ENCODE data around the gene ADAMTSL3. TPM values are rescaled to one million over a fixed set of nuclear protein-coding genes. Genes with fewer than 3 reads are reported as not detected.

Gene ADAMTSL3
- total RNA-seq, 4 donors from 2014 or later: 16.6 to 30.0 (median 21.8) TPM

GRCh38 chr15:83652626-83653204 is 1.2 kb upstream of the ADAMTSL3 start:
- Histone ChIP-seq H3K4me1 (peaks cover 20 to 53% (median 43%) of the 10 kb centered on the region in 4 donors), H3K27ac (replicated peaks in 1 of 4) (peak overlapping the region; percentile 75 to 88 (median 78)), H3K4me3 (no peak overlapping the region), H3K9me3 (no peaks in the 10 kb centered on the region), H3K36me3 (peaks cover 0 to 6% (median 0%) of the 10 kb centered on the region in 4 donors), H3K27me3 (peaks cover 0 to 21% (median 0%) of the 10 kb centered on the region in 4 donors)
- 81% methylated on average over 5 of the region's 5 CpGs for WGBS
- intact Hi-C loops (cut with DNase I): loop anchor here (10.0 kb wide), 1 partner anchor 92 kb away; no protein-coding TSS in a partner anchor
- peak; percentile 82 for DNase-seq (ENCODE audit: extremely low spot score)
- TF ChIP-seq EP300 (IDR thresholded peaks at IDR 0.05) (no peak), CTCF (IDR thresholded peaks at IDR 0.05) (no peak), POLR2AphosphoS5 (IDR thresholded peaks at IDR 0.05) (no peak), POLR2A (IDR thresholded peaks at IDR 0.05; ENCODE audit: low read depth) (no peak)

GRCh38 chr15:83653288-83653638 is 660 bp upstream of the ADAMTSL3 start:
- Histone ChIP-seq H3K27ac (replicated peaks in 1 of 4) (peak overlapping the region; percentile 75 to 88 (median 78)), H3K4me3 (peak overlapping the region; percentile 63 to 73 (median 68)), H3K4me1 (peaks cover 23 to 58% (median 48%) of the 10 kb centered on the region in 4 donors), H3K9me3 (no peaks in the 10 kb centered on the region), H3K36me3 (peaks cover 0 to 6% (median 0%) of the 10 kb centered on the region in 4 donors), H3K27me3 (peaks cover 0 to 21% (median 0%) of the 10 kb centered on the region in 4 donors)
- no peak for DNase-seq (ENCODE audit: extremely low spot score)
- TF ChIP-seq POLR2A (IDR thresholded peaks at IDR 0.05; ENCODE audit: low read depth) (no peak), POLR2AphosphoS5 (IDR thresholded peaks at IDR 0.05) (no peak), EP300 (IDR thresholded peaks at IDR 0.05) (no peak), CTCF (IDR thresholded peaks at IDR 0.05) (no peak)
- 60% methylated on average over 1 of the region's 18 CpGs for WGBS
- intact Hi-C loops (cut with DNase I): loop anchor here (10.0 kb wide), 1 partner anchor 92 kb away; no protein-coding TSS in a partner anchor

GRCh38 chr15:83654379-83655236 is 685 bp downstream of the ADAMTSL3 start:
- Histone ChIP-seq H3K27me3 (peaks cover 0 to 21% (median 0%) of the 10 kb centered on the region in 4 donors), H3K36me3 (peaks cover 0 to 6% (median 0%) of the 10 kb centered on the region in 4 donors), H3K27ac (replicated peaks in 1 of 4) (peak overlapping the region; percentile 75 to 88 (median 78)), H3K4me3 (peak overlapping the region; percentile 63 to 73 (median 68)), H3K9me3 (no peaks in the 10 kb centered on the region), H3K4me1 (peaks cover 23 to 71% (median 60%) of the 10 kb centered on the region in 4 donors)
- 9% methylated on average over 38 of the region's 67 CpGs for WGBS
- intact Hi-C loops (cut with DNase I): loop anchor here (10.0 kb wide), 1 partner anchor 90 kb away; no protein-coding TSS in a partner anchor
- peak; percentile 92 for DNase-seq (ENCODE audit: extremely low spot score)
- TF ChIP-seq POLR2AphosphoS5 (IDR thresholded peaks at IDR 0.05): no peak
- no peak for TF ChIP-seq EP300 (IDR thresholded peaks at IDR 0.05)
- TF ChIP-seq CTCF (IDR thresholded peaks at IDR 0.05): peak in 1 of 3 experiments; percentile 13
- no peak for TF ChIP-seq POLR2A (IDR thresholded peaks at IDR 0.05; ENCODE audit: low read depth)

DNA sequence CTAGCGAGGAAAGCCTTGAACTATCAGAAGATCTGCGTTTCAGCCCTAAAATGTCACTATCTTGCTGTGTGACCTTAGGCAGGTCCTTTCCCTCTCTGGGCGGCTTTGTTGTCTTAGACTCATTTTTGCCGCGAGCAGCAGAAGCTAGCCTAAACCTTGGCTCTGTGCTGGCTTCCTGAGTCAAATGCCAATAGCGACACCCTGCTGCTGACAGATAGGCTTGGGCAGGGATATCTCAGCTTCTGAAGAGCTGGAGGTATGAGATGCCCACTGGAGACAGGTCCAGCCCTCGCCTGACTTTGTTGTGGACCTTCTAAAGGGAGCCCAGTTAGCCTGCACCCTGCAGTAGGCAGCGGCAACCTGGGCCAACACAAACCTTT is 1.3 kb downstream of the ADAMTSL3 start:
- peak overlapping the region; percentile 75 to 88 (median 78) for H3K27ac ChIP-seq (replicated peaks in 1 of 4)
- intact Hi-C loops (cut with DNase I): loop anchor here (10.0 kb wide), 1 partner anchor 90 kb away; no protein-coding TSS in a partner anchor
- DNase-seq (ENCODE audit: extremely low spot score): peak; percentile 74
- H3K27me3 ChIP-seq: peaks cover 0 to 21% (median 0%) of the 10 kb centered on the region in 4 donors
- H3K36me3 ChIP-seq: peaks cover 0 to 6% (median 0%) of the 10 kb centered on the region in 4 donors
- peaks cover 27 to 71% (median 66%) of the 10 kb centered on the region in 4 donors for H3K4me1 ChIP-seq
- peak overlapping the region; percentile 63 to 73 (median 68) for H3K4me3 ChIP-seq
- H3K9me3 ChIP-seq: no peaks in the 10 kb centered on the region
- TF ChIP-seq POLR2AphosphoS5 (IDR thresholded peaks at IDR 0.05): no peak
- WGBS: 75% methylated on average over 8 of the region's 8 CpGs

Data from esophagus muscularis mucosa (tissue), 4 donors.